ENCODE measurements around the gene ZNF575. TPM values are rescaled to one million over a fixed set of nuclear protein-coding genes. Genes with fewer than 3 reads are reported as not detected.

The ZNF575 gene
- polyA plus RNA-seq, 3 donors = 0.25 to 0.79 (median 0.29) TPM

GRCh38 chr19:43574424-43575155, 41.6 kb downstream of the ZNF575 start:
- Histone ChIP-seq H3K27me3 (ENCODE audit: control insufficient read depth in 2 of 2, insufficient read depth in 2 of 2, low read length in 2 of 2) (no peaks in the 10 kb centered on the region), H3K79me2 (ENCODE audit: insufficient read depth, low read length) (peaks cover 40% of the 10 kb centered on the region), H3K27ac (ENCODE audit: low read depth in 1 of 2, low read length in 2 of 2) (peak overlapping the region; percentile 55 to 96), H4K20me1 (ENCODE audit: insufficient read depth, low read length) (no peaks in the 10 kb centered on the region), H3K4me3 (replicated peaks in 1 of 3; ENCODE audit: low read depth in 2 of 3, low read length in 3 of 3) (peak overlapping the region; percentile 72 to 89 (median 87)), H3K4me1 (ENCODE audit: control insufficient read depth in 1 of 2, insufficient read depth in 2 of 2, low read length in 2 of 2) (peaks cover 19 to 21% of the 10 kb centered on the region in 2 donors), H3K9ac (ENCODE audit: insufficient read depth, low read length, poor library complexity, severe bottlenecking) (peak overlapping the region; percentile 90), H3K9me3 (replicated peaks in 1 of 2; ENCODE audit: control insufficient read depth in 1 of 2, insufficient read depth in 1 of 2, low read length in 2 of 2) (no peaks in the 10 kb centered on the region), H3K4me2 (replicated peaks; ENCODE audit: extremely low read depth, low read length, poor library complexity, severe bottlenecking) (peak overlapping the region; percentile 79), H2AFZ (ENCODE audit: insufficient read depth, low read depth, low read length, poor library complexity, severe bottlenecking) (peak overlapping the region; percentile 94), H3K36me3 (replicated peaks in 1 of 2; ENCODE audit: control insufficient read depth in 1 of 2, insufficient read depth in 2 of 2, low read length in 2 of 2) (peaks cover 0 to 17% of the 10 kb centered on the region in 2 donors)
- TF ChIP-seq CTCF (IDR thresholded peaks at IDR 0.05) = no peak
- Mint-ChIP-seq H3K36me3 (peaks cover 11 to 23% of the 10 kb centered on the region in 2 donors), H3K27me3 (ENCODE audit: low read depth in 3 of 3) (peaks cover 0 to 4% (median 0%) of the 10 kb centered on the region in 3 donors), H3K4me1 (peaks cover 29% of the 10 kb centered on the region), H3K27ac (peak overlapping the region; percentile 95 to 98 (median 97)), H3K4me3 (peak overlapping the region; percentile 87 to 96), H3K9me3 (no peaks in the 10 kb centered on the region)
- intact Hi-C loops (cut with micrococcal nuclease) = loop anchor here (1.0 kb wide), 1 partner anchor 22 kb away; the partner anchor contains the start of genes IRGQ (in 2 of the 2) and ZNF576 (in 2 of the 2)
- 42% methylated on average over 8 of the region's 12 CpGs for WGBS (ENCODE audit: insufficient coverage)
- peak in 2 of 3 donors; percentile 16 to 68 for DNase-seq

- Mint-ChIP-seq H3K36me3 (peaks cover 10 to 22% of the 10 kb centered on the region in 2 donors), H3K9me3 (no peaks in the 10 kb centered on the region), H3K4me1 (peaks cover 33% of the 10 kb centered on the region), H3K4me3 (peak within 1 kb of the TSS; percentile 87 to 96), H3K27ac (peak within 1 kb of the TSS; percentile 95 to 98 (median 97)), H3K27me3 (ENCODE audit: low read depth in 3 of 3) (peaks cover 0 to 4% (median 0%) of the 10 kb centered on the region in 3 donors)
- Histone ChIP-seq H3K9ac (ENCODE audit: insufficient read depth, low read length, poor library complexity, severe bottlenecking) (peak within 1 kb of the TSS; percentile 90), H2AFZ (ENCODE audit: insufficient read depth, low read depth, low read length, poor library complexity, severe bottlenecking) (peak within 1 kb of the TSS; percentile 94), H3K4me3 (replicated peaks in 1 of 3; ENCODE audit: low read depth in 2 of 3, low read length in 3 of 3) (peak within 1 kb of the TSS; percentile 72 to 89 (median 87)), H3K36me3 (replicated peaks in 1 of 2; ENCODE audit: control insufficient read depth in 1 of 2, insufficient read depth in 2 of 2, low read length in 2 of 2) (peaks cover 0 to 17% of the 10 kb centered on the region in 2 donors), H3K27me3 (ENCODE audit: control insufficient read depth in 2 of 2, insufficient read depth in 2 of 2, low read length in 2 of 2) (no peaks in the 10 kb centered on the region), H4K20me1 (ENCODE audit: insufficient read depth, low read length) (no peaks in the 10 kb centered on the region), H3K4me1 (ENCODE audit: control insufficient read depth in 1 of 2, insufficient read depth in 2 of 2, low read length in 2 of 2) (peaks cover 25 to 28% of the 10 kb centered on the region in 2 donors), H3K9me3 (replicated peaks in 1 of 2; ENCODE audit: control insufficient read depth in 1 of 2, insufficient read depth in 1 of 2, low read length in 2 of 2) (no peaks in the 10 kb centered on the region), H3K27ac (ENCODE audit: low read depth in 1 of 2, low read length in 2 of 2) (peak within 1 kb of the TSS; percentile 71 to 96), H3K79me2 (ENCODE audit: insufficient read depth, low read length) (peaks cover 34% of the 10 kb centered on the region), H3K4me2 (replicated peaks; ENCODE audit: extremely low read depth, low read length, poor library complexity, severe bottlenecking) (peak within 1 kb of the TSS; percentile 79)
- intact Hi-C loops (cut with micrococcal nuclease) = loop anchor here (1.0 kb wide), 1 partner anchor 21 kb away; the partner anchor contains the start of genes IRGQ (in 2 of the 2) and ZNF576 (in 2 of the 2)
- 0% methylated on average over 27 of the region's 51 CpGs for WGBS (ENCODE audit: insufficient coverage)
- DNase-seq = peak; percentile 99
- TF ChIP-seq CTCF (IDR thresholded peaks at IDR 0.05) = no peak
Measured at GRCh38 chr19:43575156-43575950, 42.4 kb downstream of the ZNF575 start, which contains the start of the genes PINLYP and XRCC1. TSS of gene PINLYP (plus strand) at chr19:43575801. CDS start at chr19:43577192, 1,391 bp downstream. TSS of gene XRCC1 (minus strand) at chr19:43575527. CDS start at chr19:43575458, 69 bp downstream.
